Measurements from ENCODE around the gene AGAP1.

The AGAP1 gene

DNA sequence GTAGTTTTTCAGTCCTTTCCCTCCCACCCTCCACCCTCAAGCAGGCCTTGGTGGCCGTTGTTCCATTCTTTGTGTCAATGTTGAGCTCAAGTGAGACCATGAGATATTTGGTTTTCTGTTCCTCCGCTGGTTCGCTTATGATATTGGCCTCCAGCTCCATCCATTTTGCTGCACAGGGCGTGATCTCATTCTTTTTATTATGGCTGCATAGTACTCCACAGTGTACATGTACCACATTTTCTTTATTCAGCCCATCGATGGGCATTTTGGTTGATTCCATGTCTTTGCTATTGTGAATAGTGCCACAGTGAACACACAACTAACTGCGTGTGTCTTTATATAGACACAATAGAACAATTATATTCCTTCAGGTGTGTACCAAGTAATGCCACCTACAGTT, 14.1 kb downstream of the AGAP1 start:
- no peak for DNase-seq (ENCODE audit: low read depth in 3 of 3, low spot score in 1 of 3)

DNA sequence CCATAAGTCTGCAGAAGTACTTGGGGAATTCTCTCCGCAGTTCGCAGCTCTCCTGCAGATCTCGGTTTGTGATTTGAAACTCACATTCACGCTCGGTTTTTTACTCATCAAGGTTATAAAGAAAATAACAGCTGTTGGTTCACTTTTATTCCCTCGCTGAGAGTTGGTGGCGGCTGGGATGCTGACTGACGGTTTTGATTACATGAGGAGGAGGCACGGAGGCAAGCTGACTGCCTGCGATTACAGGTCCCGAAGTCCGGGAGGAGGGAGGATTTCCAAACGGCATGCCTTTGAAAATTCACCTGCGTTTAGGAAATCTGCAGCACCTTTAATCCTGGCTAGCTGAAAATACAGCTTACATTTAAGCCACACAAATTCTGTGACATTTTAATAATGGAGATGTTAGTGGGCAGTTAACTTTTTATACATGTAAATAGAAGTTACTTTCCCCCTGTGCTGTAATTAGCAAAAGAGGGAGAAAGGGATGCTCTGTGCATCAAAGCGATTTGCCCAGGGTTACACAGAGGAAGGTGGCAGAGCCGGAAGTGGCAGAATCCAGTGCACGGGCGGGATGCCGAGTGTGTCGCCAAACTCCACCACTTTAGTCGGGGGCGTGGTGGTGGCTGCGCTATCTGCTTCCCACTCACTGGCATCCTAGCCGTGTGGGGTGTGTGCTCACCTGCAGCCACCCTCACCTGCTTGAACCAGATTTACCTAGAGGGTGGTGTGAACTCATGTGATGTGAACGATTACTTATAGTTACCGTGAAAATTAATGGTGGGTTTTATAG, 14.7 kb downstream of the AGAP1 start:
- DNase-seq (ENCODE audit: low read depth in 3 of 3, low spot score in 1 of 3) = no peak

DNA sequence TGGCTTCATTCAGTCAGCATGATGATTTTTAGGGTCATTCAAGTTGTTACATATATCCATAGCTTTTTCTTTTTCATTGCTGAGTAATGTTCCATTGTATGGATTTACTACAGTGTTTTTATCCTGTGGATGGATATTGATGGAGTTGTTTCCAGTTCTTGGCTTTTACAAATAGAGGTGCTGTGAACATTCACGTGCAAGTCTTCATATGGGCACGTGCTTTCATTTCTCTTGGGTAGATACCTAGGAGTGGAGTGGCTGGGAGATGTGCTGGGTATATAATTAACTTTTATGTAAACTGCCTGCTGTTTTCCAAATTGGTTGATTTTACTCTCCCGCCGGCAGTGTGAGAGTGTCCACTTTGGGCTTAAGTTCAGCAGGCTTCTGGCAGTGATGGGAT, 16.5 kb downstream of the AGAP1 start:
- no peak for DNase-seq (ENCODE audit: low read depth in 3 of 3, low spot score in 1 of 3)

- DNase-seq (ENCODE audit: low read depth in 3 of 3, low spot score in 1 of 3) = no peak
Measured at GRCh38 chr2:235511187-235511661, 17.4 kb downstream of the AGAP1 start.

GRCh38 chr2:235511751-235512698, 18.2 kb downstream of the AGAP1 start:
- DNase-seq (ENCODE audit: low read depth in 3 of 3, low spot score in 1 of 3) = no peak

DNA sequence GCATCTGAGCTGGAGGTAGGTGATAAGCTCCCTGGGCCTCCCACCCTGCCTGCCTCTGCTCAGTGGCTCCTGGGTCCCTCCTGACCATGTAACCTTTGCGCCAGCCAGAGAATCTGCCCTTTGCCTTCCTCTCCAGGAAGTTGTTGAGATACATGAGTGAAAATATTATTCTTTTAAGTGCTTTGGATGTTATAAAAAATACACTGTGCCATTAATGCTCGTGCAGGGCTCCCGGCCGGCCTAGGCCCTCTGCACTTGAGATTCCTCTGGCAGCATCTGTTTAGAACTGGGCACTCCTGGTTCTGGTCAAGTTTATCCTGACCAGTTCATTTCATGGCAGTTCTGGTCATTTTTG, 18.8 kb downstream of the AGAP1 start:
- DNase-seq (ENCODE audit: low read depth in 3 of 3, low spot score in 1 of 3) = no peak

DNA sequence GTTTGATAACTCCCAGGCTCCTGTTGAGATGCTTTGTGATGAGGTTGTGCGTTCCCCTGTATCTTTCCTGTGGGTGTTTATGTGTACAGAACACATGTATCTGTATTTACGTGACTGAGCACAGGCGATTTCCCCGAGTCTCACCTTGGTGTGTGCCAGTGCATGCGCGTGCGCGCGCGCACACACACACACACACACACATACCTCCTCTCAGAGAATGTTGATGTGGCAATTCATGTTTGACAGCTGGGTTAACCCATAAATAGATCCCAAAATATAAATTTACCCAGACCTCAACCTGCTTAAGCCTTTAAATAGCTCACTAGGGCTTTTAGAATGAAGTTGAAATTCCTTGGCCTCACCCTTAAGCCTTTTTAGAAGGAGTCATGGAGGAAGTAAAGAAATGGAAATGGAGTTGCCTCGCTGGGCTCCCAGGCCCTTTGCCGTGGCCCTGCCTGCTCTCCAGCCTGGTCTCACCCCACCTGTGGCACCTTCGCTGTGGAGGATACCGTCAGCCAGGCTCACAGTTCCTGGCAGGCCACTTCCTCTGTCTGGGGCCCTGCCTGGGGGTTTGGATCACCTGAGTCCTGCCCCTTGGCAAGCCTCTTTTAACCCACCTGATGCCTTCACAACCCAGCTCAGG, 20.3 kb downstream of the AGAP1 start:
- DNase-seq (ENCODE audit: low read depth in 3 of 3, low spot score in 1 of 3) = no peak

- no peak for DNase-seq (ENCODE audit: low read depth in 3 of 3, low spot score in 1 of 3)
Measured at GRCh38 chr2:235514627-235515363, 21.0 kb downstream of the AGAP1 start.

DNA sequence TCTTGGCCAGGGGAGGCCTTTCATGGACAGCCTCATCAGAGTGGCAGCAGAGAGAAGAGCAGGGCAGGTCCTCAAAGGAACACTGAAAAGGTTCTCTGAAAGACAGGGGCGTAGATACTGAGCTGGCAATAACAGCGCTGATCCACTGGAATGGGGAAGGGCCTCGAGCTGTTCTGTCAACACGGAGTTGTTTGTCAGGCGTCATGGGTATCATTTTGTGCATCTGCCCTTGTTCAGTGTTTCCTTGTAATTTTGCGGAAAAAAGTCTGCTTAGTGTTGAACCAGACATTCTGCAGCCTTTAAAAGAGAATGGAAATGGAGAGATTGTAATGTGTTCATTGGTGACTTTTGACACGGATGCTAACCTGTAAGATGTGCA, 21.5 kb downstream of the AGAP1 start:
- DNase-seq (ENCODE audit: low read depth in 3 of 3, low spot score in 1 of 3) = no peak

DNA sequence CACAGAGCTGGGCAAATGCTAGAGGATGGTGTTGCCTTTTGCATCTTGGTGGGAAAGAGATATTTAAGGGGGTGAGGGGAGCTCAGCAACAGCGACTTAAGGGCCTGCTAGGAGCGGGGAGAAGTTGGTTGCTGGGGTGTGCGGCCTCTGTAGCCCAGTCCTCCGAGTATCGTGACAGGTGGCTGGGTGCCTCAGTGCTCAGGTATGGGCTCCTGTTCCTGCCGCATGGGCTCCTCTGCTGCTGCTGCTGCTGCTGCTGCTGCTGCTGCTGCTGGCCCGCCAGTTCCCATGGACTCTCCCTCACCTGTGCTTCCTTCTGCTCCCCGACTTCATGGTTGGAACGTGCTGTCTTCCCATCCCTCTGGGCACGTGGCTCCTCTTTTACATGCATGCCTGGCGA, 22.0 kb downstream of the AGAP1 start:
- no peak for DNase-seq (ENCODE audit: low read depth in 3 of 3, low spot score in 1 of 3)

DNA sequence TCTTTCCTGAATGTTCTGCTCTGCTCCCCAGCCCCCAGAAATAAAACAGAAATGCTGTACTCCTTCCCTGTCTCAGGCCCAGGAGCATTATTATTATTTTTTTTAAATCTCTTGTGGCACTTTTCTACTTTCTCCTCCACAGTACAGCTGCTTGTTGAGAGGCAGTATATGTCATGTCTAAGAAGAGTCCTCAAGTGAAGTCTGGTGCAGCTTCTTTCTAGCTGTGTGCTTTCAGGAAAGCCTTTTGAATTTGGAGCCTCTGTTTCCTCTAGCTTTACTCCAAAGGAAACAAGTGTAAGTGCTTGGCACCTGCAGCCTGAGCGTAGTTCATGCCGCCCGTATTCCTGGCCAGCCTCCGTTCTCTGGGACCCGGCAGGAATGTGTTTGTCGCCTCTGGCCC, 22.4 kb downstream of the AGAP1 start:
- no peak for DNase-seq (ENCODE audit: low read depth in 3 of 3, low spot score in 1 of 3)

DNA sequence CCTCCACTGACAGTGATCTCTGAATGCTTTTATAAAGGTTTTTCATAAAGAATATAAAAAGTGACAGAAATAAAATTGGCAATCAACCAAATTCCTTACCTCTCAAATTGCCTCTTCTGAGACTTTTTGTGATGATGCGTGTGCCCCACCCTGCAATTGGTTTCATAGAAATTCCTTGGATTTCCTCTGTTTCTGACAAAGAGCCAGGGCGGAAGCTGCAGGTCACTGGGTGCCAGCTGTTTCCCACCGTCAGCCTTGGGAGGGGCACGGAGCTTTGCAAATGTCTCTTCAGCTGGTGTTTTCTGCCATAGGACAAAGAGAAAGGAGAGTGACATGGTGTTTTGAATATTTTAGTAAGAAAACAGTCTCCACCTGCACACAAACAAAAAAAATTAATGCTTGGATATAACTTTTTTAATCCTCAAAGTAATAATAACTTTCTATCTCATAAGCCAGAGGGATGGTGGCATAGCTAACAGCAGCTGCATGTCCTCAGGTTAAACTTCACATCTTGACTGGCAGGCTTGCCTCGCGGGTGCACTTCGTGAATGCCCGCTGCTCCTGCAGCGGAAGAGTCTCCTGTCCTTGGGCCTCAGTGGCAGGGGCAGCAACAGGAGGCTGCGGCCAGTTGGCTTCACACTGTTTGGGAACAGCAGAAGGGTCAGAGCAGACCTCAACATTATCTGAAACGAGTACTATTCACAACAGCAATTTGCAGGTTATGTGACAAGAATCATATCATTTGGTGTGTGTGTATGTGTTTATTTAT, 24.7 kb downstream of the AGAP1 start:
- DNase-seq (ENCODE audit: low read depth in 3 of 3, low spot score in 1 of 3) = no peak

GRCh38 chr2:235520787-235521186, 26.9 kb downstream of the AGAP1 start:
- no peak for DNase-seq (ENCODE audit: low read depth in 3 of 3, low spot score in 1 of 3)

GRCh38 chr2:235521844-235522243, 28.0 kb downstream of the AGAP1 start:
- DNase-seq (ENCODE audit: low read depth in 3 of 3, low spot score in 1 of 3) = no peak

GRCh38 chr2:235523021-235523420, 29.2 kb downstream of the AGAP1 start:
- no peak for DNase-seq (ENCODE audit: low read depth in 3 of 3, low spot score in 1 of 3)

DNA sequence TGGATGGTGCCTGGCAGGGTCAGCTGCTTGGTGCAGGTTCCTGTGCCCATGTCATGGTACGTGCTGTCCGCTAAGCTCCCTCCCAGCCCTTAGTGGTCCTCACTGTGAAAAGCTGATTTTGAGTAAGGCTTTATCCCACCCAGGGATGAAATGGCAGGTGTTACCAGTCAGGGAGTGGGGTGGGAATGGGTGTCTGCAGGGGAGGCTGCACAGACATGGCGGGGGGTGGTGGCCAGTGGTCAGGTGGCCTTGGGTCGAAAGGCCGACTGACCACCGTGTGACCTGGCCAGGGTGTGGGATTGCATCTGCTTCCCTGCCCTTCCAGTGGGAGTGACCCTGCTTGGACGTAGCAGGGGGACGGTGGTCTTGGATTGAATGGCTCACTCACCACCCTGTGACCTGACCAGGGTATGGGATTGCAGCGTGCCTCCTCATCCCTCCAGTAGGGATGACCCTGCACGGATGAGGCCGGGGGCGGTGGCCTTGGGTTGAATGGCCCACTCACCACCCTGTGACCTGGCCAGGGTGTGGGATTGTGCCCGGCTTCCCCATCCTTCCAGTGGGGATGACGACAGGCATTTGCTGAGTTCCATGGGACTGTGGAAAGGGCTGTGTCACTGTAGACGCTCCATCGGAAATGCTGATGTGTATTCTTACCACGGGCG, 29.8 kb downstream of the AGAP1 start:
- DNase-seq (ENCODE audit: low read depth in 3 of 3, low spot score in 1 of 3) = no peak

GRCh38 chr2:235526166-235526565, 32.3 kb downstream of the AGAP1 start:
- DNase-seq (ENCODE audit: low read depth in 3 of 3, low spot score in 1 of 3) = no peak

DNA sequence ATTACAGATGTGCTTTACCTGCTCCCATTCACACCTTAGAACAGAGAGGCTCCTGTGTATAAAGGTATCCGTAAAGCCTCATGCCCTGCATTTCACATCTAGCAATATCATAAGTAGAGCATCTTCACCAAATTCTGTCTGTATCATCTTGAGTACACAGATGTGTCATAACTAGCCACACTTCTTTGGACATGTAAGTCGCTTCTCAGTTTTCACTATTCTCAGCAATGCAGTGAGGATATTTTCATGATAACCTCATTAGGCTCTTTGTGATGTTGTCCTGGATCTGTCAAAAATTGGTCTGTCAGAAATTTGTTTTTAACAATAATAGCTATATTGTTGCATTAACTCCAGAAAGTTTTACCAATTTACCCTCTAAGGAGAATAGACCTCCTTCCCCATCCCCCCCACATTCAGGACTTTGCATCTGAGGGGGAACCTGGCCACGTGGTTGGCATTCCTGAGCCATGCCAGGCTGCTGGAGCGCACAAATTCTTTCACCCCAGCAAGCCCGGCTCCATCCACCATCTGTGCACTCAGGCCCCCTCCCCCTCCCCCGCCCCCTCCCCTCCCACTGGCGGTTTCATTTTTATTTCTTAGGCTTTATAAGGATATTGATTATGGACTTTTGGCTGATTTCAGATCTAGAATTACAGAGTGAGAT, 34.1 kb downstream of the AGAP1 start:
- no peak for DNase-seq (ENCODE audit: low read depth in 3 of 3, low spot score in 1 of 3)

DNA sequence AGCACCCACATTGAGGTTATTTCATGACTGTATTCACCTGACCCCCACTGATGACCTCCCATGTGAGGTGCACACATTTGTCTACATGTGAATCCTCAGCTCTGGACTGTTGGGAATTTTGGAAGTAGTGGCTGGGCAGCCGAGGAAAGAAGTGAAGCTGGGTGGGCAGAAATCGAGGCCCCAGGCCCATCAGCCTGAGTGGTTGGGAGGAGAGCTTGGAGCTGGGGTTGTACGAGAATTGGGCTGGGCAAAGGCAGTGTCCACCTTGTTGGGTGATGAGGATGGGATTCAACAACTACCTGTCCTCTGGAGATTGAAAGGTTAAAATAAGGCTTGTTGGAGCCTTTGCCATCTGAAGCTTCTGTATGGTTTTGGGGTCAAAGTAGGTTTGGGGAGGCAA, 35.8 kb downstream of the AGAP1 start:
- DNase-seq (ENCODE audit: low read depth in 3 of 3, low spot score in 1 of 3) = no peak

Measured in stimulated activated CD4-positive, alpha-beta T cell treated with anti-CD3 and anti-CD28 coated beads, TNF-alpha, amount 100 ng/mL, for 1 hour (primary cell).